ENCODE measurements around the gene ANXA2R.

ANXA2R gene

DNA sequence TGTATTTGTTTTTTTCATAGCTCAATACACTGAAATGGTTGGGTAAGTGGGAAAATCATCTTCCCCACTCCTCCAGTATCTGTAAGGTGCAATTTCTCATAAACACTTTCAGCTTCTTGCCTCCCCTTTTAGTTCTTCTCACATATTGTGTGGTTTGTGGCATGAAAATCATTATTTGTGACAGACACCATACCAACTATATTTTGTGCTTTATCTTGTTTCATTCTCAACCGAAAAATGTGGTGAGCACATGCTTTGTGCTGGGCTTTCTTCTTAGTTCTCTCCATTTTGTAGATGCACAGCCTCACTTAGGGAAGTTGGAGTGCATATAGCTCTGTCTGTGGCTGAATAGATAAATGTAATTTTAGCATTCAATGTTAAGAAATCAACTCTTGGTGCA lies 6.4 kb upstream of the ANXA2R start:
- no peak overlapping the region for H3K9ac ChIP-seq
- H3K79me2 ChIP-seq: no peaks in the 10 kb centered on the region
- no peaks in the 10 kb centered on the region for H3K4me1 ChIP-seq
- H3K4me2 ChIP-seq (ENCODE audit: low read length): no peak overlapping the region
- H3K9me3 ChIP-seq (ENCODE audit: control insufficient read depth, low read length): no peaks in the 10 kb centered on the region
- no peak overlapping the region for H2AFZ ChIP-seq
- H3K36me3 ChIP-seq (ENCODE audit: control insufficient read depth, insufficient read depth, low read length): no peaks in the 10 kb centered on the region
- no peak overlapping the region for H3K27ac ChIP-seq
- no peak overlapping the region for H3K4me3 ChIP-seq (ENCODE audit: low read depth, low read length)
- H3K27me3 ChIP-seq (ENCODE audit: control insufficient read depth, insufficient read depth, low read length): no peaks in the 10 kb centered on the region
- no peak for TF ChIP-seq CTCF (IDR thresholded peaks at IDR 0.05)

DNA sequence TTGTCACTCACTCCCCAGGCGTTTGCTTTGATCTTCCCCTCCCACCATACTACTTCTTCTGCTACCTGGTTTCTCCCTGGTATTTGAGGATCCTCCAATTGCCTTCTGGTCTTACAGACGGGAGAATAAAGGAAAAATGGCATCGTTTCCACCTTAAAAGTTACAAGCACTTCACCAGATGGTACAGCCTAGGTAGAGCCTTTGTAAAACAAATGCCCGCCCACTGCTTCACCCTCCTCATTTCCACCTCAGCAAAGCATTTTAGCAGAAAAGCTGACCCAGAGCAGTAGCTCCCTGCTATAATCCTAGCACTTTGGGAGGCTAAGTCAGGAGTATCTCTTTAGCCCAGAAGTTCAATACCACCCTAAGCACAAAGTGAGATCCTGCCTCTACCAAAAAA lies 5.1 kb upstream of the ANXA2R start:
- Histone ChIP-seq H3K79me2 (no peaks in the 10 kb centered on the region), H3K9me3 (ENCODE audit: control insufficient read depth, low read length) (no peaks in the 10 kb centered on the region), H3K27ac (no peak overlapping the region), H3K4me1 (no peaks in the 10 kb centered on the region), H3K4me2 (ENCODE audit: low read length) (no peak overlapping the region), H3K4me3 (ENCODE audit: low read depth, low read length) (no peak overlapping the region), H3K9ac (no peak overlapping the region), H2AFZ (no peak overlapping the region), H3K36me3 (ENCODE audit: control insufficient read depth, insufficient read depth, low read length) (no peaks in the 10 kb centered on the region), H3K27me3 (ENCODE audit: control insufficient read depth, insufficient read depth, low read length) (peaks cover 8% of the 10 kb centered on the region)
- no peak for TF ChIP-seq CTCF (IDR thresholded peaks at IDR 0.05)

GRCh38 chr5:43044181-43044914 lies 4.2 kb upstream of the ANXA2R start:
- no peaks in the 10 kb centered on the region for H3K79me2 ChIP-seq
- H2AFZ ChIP-seq: peak overlapping the region; percentile 62
- H3K4me2 ChIP-seq (ENCODE audit: low read length): no peak overlapping the region
- H3K4me3 ChIP-seq (ENCODE audit: low read depth, low read length): no peak overlapping the region
- H3K27me3 ChIP-seq (ENCODE audit: control insufficient read depth, insufficient read depth, low read length): peaks cover 9% of the 10 kb centered on the region
- no peak for TF ChIP-seq CTCF (IDR thresholded peaks at IDR 0.05)
- no peaks in the 10 kb centered on the region for H3K4me1 ChIP-seq
- H3K9me3 ChIP-seq (ENCODE audit: control insufficient read depth, low read length): no peaks in the 10 kb centered on the region
- H3K36me3 ChIP-seq (ENCODE audit: control insufficient read depth, insufficient read depth, low read length): no peaks in the 10 kb centered on the region
- peak overlapping the region; percentile 47 for H3K27ac ChIP-seq
- H3K9ac ChIP-seq: no peak overlapping the region

DNA sequence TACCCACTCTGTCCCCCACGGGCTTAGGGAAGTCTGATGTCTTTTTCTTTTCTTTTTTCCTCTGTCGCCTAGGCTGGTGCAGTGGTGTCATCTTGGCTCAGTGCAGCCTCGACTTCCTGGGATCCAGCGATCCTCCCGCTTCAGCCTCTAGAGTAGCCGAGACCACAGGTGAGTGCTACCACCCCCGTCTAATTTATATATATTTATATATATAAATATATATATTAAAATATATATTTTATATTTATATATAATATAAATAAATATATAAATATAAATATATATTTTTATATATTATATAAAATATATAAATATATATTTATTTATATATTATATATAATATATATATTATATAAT lies 3.3 kb upstream of the ANXA2R start:
- peak overlapping the region; percentile 66 for H3K4me3 ChIP-seq (ENCODE audit: low read depth, low read length)
- H3K79me2 ChIP-seq: no peaks in the 10 kb centered on the region
- H3K4me2 ChIP-seq (ENCODE audit: low read length): peak overlapping the region; percentile 68
- H3K9ac ChIP-seq: no peak overlapping the region
- H3K36me3 ChIP-seq (ENCODE audit: control insufficient read depth, insufficient read depth, low read length): no peaks in the 10 kb centered on the region
- no peak for TF ChIP-seq CTCF (IDR thresholded peaks at IDR 0.05)
- H3K4me1 ChIP-seq: no peaks in the 10 kb centered on the region
- peak overlapping the region; percentile 98 for H3K27ac ChIP-seq
- no peaks in the 10 kb centered on the region for H3K9me3 ChIP-seq (ENCODE audit: control insufficient read depth, low read length)
- H3K27me3 ChIP-seq (ENCODE audit: control insufficient read depth, insufficient read depth, low read length): peaks cover 16% of the 10 kb centered on the region
- H2AFZ ChIP-seq: peak overlapping the region; percentile 97
